ENCODE measurements around the gene ANAPC5.

DNA sequence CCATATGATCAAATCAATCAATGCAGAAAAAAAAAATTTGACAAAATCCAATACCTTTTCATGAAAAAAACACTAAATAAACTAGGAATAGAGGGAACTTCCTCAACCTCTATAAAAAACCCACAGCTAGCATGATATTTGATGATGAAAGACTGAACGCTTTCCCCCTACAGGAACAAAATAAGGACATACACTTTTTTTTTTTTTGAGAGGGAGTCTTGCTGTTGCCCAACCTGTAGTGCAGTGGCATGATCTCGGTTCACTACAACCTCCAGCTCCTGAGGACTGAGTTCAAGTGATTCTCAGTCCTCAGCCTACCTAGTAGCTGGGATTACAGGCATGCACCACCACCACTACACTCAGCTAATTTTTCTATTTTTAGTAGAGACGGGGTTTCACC is 37.8 kb downstream of the ANAPC5 start:
- TF ChIP-seq, protein P1, sequence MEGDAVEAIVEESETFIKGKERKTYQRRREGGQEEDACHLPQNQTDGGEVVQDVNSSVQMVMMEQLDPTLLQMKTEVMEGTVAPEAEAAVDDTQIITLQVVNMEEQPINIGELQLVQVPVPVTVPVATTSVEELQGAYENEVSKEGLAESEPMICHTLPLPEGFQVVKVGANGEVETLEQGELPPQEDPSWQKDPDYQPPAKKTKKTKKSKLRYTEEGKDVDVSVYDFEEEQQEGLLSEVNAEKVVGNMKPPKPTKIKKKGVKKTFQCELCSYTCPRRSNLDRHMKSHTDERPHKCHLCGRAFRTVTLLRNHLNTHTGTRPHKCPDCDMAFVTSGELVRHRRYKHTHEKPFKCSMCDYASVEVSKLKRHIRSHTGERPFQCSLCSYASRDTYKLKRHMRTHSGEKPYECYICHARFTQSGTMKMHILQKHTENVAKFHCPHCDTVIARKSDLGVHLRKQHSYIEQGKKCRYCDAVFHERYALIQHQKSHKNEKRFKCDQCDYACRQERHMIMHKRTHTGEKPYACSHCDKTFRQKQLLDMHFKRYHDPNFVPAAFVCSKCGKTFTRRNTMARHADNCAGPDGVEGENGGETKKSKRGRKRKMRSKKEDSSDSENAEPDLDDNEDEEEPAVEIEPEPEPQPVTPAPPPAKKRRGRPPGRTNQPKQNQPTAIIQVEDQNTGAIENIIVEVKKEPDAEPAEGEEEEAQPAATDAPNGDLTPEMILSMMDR (IDR thresholded peaks at IDR 0.05), result no peak
- TF ChIP-seq POLR2A (IDR thresholded peaks at IDR 0.05), result no peak

Measured in uterus (tissue), 2 donors.